CD14-positive monocyte (primary cell): ENCODE measurements around the gene DSTN. TPM values are rescaled to one million over a fixed set of nuclear protein-coding genes. Genes with fewer than 3 reads are reported as not detected.

Experiments used
- DNase-seq, 3 donors: peaks; one replicate each; pipeline ENCODE4 v3.0.0-alpha.2; 2011 to 2022
- H2AFZ ChIP-seq: 2 replicates; pipeline ENCODE4 v1.6.0; 2012; ENCODE audit warnings: mild to moderate bottlenecking, low read depth, low read length, inconsistent platforms; ENCODE audit not compliant: insufficient read depth, poor library complexity, severe bottlenecking
- H3K27ac ChIP-seq, 2 donors: 1 replicate in 1 of 2; 2 replicates in 1 of 2; pipeline ENCODE4 v1.5.1; 2012 to 2013; ENCODE audit warnings: low read length in 2 of 2, control low read depth in 1 of 2, inconsistent platforms in 1 of 2, low read depth in 1 of 2, mild to moderate bottlenecking in 1 of 2
- H3K27me3 ChIP-seq, 2 donors: one replicate each; pipeline versions ENCODE4 v1.6.0 to v1.6.1; 2011 to 2013; ENCODE audit warnings: low read length in 2 of 2; ENCODE audit not compliant: control insufficient read depth in 2 of 2, insufficient read depth in 2 of 2
- H3K36me3 ChIP-seq, 2 donors: replicated peaks in 1 of 2; 1 replicate in 1 of 2; 2 replicates in 1 of 2; pipeline versions ENCODE4 v1.5.1 to v1.6.1; 2012 to 2013; ENCODE audit warnings: low read length in 2 of 2, control low read depth in 1 of 2, inconsistent platforms in 1 of 2, mild to moderate bottlenecking in 1 of 2; ENCODE audit not compliant: insufficient read depth in 2 of 2, control insufficient read depth in 1 of 2
- H3K4me1 ChIP-seq, 2 donors: 1 replicate in 1 of 2; 2 replicates in 1 of 2; pipeline versions ENCODE4 v1.5.1 to v1.6.1; 2012 to 2013; ENCODE audit warnings: low read length in 2 of 2, control low read depth in 1 of 2, inconsistent platforms in 1 of 2, mild to moderate bottlenecking in 1 of 2, moderate library complexity in 1 of 2; ENCODE audit not compliant: insufficient read depth in 2 of 2, control insufficient read depth in 1 of 2
- H3K4me2 ChIP-seq: replicated peaks from 2 replicates; pipeline ENCODE3; 2012; ENCODE audit warnings: low read length, moderate library complexity, mild to moderate bottlenecking; ENCODE audit not compliant: poor library complexity, severe bottlenecking; ENCODE audit errors: extremely low read depth
- H3K4me3 ChIP-seq, 3 experiments: fragments of 200-600 bp in 1 of 3; sonication (generic) in 1 of 3; replicated peaks in 1 of 3; 1 replicate in 2 of 3; 2 replicates in 1 of 3; pipeline ENCODE4 v1.5.1; 2011 to 2013; ENCODE audit warnings: low read length in 3 of 3, mild to moderate bottlenecking in 3 of 3, control low read depth in 2 of 3, low read depth in 2 of 3, inconsistent platforms in 1 of 3, moderate library complexity in 1 of 3
- H3K79me2 ChIP-seq: 2 replicates; pipeline ENCODE4 v1.6.0; 2012; ENCODE audit warnings: mild to moderate bottlenecking, control low read depth, inconsistent platforms, low read length, moderate library complexity; ENCODE audit not compliant: insufficient read depth
- H3K9ac ChIP-seq: 2 replicates; pipeline ENCODE4 v1.6.0; 2017; ENCODE audit warnings: low read length, mild to moderate bottlenecking; ENCODE audit not compliant: insufficient read depth, poor library complexity, severe bottlenecking
- H3K9me3 ChIP-seq, 2 donors: replicated peaks in 1 of 2; 1 replicate in 1 of 2; 2 replicates in 1 of 2; pipeline versions ENCODE4 v1.5.1 to v1.6.1; 2012 to 2013; ENCODE audit warnings: low read length in 2 of 2, control low read depth in 1 of 2; ENCODE audit not compliant: control insufficient read depth in 1 of 2, insufficient read depth in 1 of 2
- H4K20me1 ChIP-seq: 2 replicates; pipeline ENCODE4 v1.6.0; 2012; ENCODE audit warnings: mild to moderate bottlenecking, low read length, control low read depth, moderate library complexity; ENCODE audit not compliant: insufficient read depth
- H3K27ac Mint-ChIP-seq, 7 donors: one replicate each; pipeline ENCODE4 v1.8.0; 2020; ENCODE audit warnings: mild to moderate bottlenecking in 7 of 7, mixed read lengths in 7 of 7, moderate library complexity in 6 of 7, inconsistent platforms in 2 of 7
- H3K27me3 Mint-ChIP-seq, 3 donors: one replicate each; pipeline ENCODE4 v1.8.0; 2021 to 2022; ENCODE audit warnings: low read depth in 3 of 3, mild to moderate bottlenecking in 3 of 3, mixed read lengths in 3 of 3, moderate library complexity in 3 of 3, inconsistent platforms in 1 of 3
- H3K36me3 Mint-ChIP-seq, 2 donors: one replicate each; pipeline ENCODE4 v1.8.0; 2020; ENCODE audit warnings: mixed read lengths in 2 of 2, inconsistent platforms in 1 of 2, mild to moderate bottlenecking in 1 of 2
- H3K4me1 Mint-ChIP-seq: one replicate; pipeline ENCODE4 v1.8.0; 2020; ENCODE audit warnings: mild to moderate bottlenecking, mixed read lengths
- H3K4me3 Mint-ChIP-seq, 2 donors: one replicate each; pipeline ENCODE4 v1.8.0; 2020; ENCODE audit warnings: mild to moderate bottlenecking in 2 of 2, mixed read lengths in 2 of 2, moderate library complexity in 1 of 2
- H3K9me3 Mint-ChIP-seq, 7 donors: one replicate each; pipeline ENCODE4 v1.8.0; 2020 to 2022; ENCODE audit warnings: mixed read lengths in 7 of 7, mild to moderate bottlenecking in 6 of 7, moderate library complexity in 6 of 7, inconsistent platforms in 2 of 7
- WGBS: methylation state at CpG from one replicate; pipeline ENCODE4 v1.1.5; 2013; ENCODE audit warnings: missing lambda C conversion rate; ENCODE audit not compliant: insufficient coverage; 5-methylcytosine and 5-hydroxymethylcytosine counted together
- intact Hi-C, 2 donors: fragments of 100-400 bp; cut with micrococcal nuclease; formaldehyde crosslinking; loops; one replicate each; pipeline versions ENCODE4 v1.15.0 to v1.15.1; 2023
- polyA plus RNA-seq, 3 donors: library from polyadenylated mRNA; depleted of rRNA in 1 of 3; unstranded in 2 of 3; stranded (reverse) in 1 of 3; fragments of 300-500 nt in 2 of 3; fragments of >200 nt in 1 of 3; fragmentation: Illumina TruSeq in 2 of 3; gene quantifications; 1 replicate in 2 of 3; 2 replicates in 1 of 3; pipeline ENCODE4 v1.2.3, GENCODE V29; 2012 to 2021
- TF ChIP-seq, protein P1 (sequence below): fragments of 200-600 bp; IDR thresholded peaks from one replicate; pipeline ENCODE4 v1.8.0; 2022; ENCODE audit warnings: antibody characterized with exemption, mild to moderate bottlenecking

DSTN gene
- polyA plus RNA-seq, 3 donors: 15.6 to 63.8 (median 58.4) TPM

DNA sequence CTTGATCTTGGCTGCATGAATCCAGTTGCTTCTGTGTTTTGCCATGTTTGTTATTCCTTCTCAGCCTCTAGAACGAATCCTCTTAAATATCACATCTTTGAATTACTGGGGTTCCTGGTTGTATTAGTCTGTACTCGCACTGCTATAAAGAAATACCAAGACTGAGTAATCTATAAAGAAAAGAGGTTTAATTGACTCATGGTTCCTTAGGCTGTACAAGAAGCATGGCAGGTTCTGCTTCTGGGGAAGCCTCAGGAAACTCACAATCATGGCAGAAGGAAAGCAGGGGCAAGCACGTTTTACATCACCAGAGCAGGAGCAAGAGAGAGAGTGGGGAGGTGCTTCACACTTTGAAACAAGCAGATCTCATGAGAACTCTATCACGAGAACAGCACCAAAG, 20.7 kb upstream of the DSTN start:
- Mint-ChIP-seq H3K36me3 (no peaks in the 10 kb centered on the region), H3K9me3 (peaks cover 0 to 2% (median 0%) of the 10 kb centered on the region in 7 donors), H3K4me3 (no peak overlapping the region), H3K4me1 (no peaks in the 10 kb centered on the region), H3K27ac (peak overlapping the region in 1 of 7 donors; percentile 20), H3K27me3 (peaks cover 0 to 3% (median 0%) of the 10 kb centered on the region in 3 donors)
- Histone ChIP-seq H4K20me1 (no peaks in the 10 kb centered on the region), H3K9me3 (no peaks in the 10 kb centered on the region), H3K79me2 (no peaks in the 10 kb centered on the region), H3K4me1 (no peaks in the 10 kb centered on the region), H3K4me2 (no peak overlapping the region), H3K36me3 (no peaks in the 10 kb centered on the region), H3K27me3 (peaks cover 0 to 2% of the 10 kb centered on the region in 2 donors), H2AFZ (no peak overlapping the region), H3K9ac (no peak overlapping the region), H3K27ac (no peak overlapping the region), H3K4me3 (no peak overlapping the region)
- no peak for DNase-seq
- WGBS: 69% methylated on average over 2 of the region's 4 CpGs
- TF ChIP-seq, protein P1, sequence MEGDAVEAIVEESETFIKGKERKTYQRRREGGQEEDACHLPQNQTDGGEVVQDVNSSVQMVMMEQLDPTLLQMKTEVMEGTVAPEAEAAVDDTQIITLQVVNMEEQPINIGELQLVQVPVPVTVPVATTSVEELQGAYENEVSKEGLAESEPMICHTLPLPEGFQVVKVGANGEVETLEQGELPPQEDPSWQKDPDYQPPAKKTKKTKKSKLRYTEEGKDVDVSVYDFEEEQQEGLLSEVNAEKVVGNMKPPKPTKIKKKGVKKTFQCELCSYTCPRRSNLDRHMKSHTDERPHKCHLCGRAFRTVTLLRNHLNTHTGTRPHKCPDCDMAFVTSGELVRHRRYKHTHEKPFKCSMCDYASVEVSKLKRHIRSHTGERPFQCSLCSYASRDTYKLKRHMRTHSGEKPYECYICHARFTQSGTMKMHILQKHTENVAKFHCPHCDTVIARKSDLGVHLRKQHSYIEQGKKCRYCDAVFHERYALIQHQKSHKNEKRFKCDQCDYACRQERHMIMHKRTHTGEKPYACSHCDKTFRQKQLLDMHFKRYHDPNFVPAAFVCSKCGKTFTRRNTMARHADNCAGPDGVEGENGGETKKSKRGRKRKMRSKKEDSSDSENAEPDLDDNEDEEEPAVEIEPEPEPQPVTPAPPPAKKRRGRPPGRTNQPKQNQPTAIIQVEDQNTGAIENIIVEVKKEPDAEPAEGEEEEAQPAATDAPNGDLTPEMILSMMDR: no peak
- intact Hi-C loops: no loop called here

DNA sequence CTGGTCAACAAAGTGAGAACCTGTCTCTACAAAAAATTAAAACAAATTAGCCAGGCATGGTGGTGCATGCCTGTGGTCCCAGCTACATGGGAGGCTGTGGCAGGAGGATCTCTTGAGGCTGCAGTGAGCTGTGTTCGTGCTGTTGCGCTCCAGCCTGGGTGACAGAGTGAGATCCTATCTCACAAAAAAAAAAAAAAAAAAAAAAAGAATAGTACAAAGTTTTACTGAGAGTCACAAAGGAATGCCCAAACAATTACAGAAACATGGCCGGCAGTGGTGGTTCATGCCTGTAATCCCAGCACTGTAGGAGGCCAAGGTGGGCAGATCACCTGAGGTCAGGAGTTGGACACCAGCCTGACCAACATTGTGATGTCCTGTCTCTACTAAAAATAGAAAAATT, 14.8 kb upstream of the DSTN start:
- no peaks in the 10 kb centered on the region for H3K9me3 ChIP-seq
- H3K27me3 Mint-ChIP-seq: no peaks in the 10 kb centered on the region
- no peak for DNase-seq
- no peaks in the 10 kb centered on the region for H3K79me2 ChIP-seq
- WGBS: 100% methylated on average over 1 of the region's 3 CpGs
- H3K36me3 Mint-ChIP-seq: no peaks in the 10 kb centered on the region
- no peaks in the 10 kb centered on the region for H4K20me1 ChIP-seq
- H3K4me3 ChIP-seq: no peak overlapping the region
- peaks cover 4 to 5% of the 10 kb centered on the region in 2 donors for H3K4me1 ChIP-seq
- H3K27ac ChIP-seq: no peak overlapping the region
- H2AFZ ChIP-seq: no peak overlapping the region
- H3K27me3 ChIP-seq: no peaks in the 10 kb centered on the region
- H3K4me2 ChIP-seq: no peak overlapping the region
- no peak overlapping the region for H3K27ac Mint-ChIP-seq
- H3K9me3 Mint-ChIP-seq: no peaks in the 10 kb centered on the region
- H3K4me3 Mint-ChIP-seq: no peak overlapping the region
- TF ChIP-seq, protein P1: no peak
- H3K4me1 Mint-ChIP-seq: peaks cover 9% of the 10 kb centered on the region
- intact Hi-C loops: no loop called here
- H3K9ac ChIP-seq: no peak overlapping the region
- no peaks in the 10 kb centered on the region for H3K36me3 ChIP-seq
